HG03354 (cell line): ENCODE data around the gene MIA3.
"Not testable (repeated sequence)": the region's sequence is repeated elsewhere in the genome, so short reads cannot be mapped to it uniquely, and the experiment has no call there.

Experiments
- ATAC-seq: cut with Tn5 transposase; IDR thresholded peaks from one replicate; pipeline ENCODE4 v1.9.1; 2021; ENCODE audit warnings: mild to moderate bottlenecking; ENCODE audit not compliant: unreplicated experiment, poor library complexity, severe bottlenecking

The MIA3 gene

GRCh38 chr1:222656391-222657155, 38.7 kb downstream of the MIA3 start:
- no peak for ATAC-seq

- no peak for ATAC-seq
These were observed 40.0 kb downstream of the MIA3 start for GRCh38 chr1:222657899-222658298.

GRCh38 chr1:222663431-222663934, 45.6 kb downstream of the MIA3 start:
- no peak for ATAC-seq

- no peak for ATAC-seq
These were observed 48.1 kb downstream of the MIA3 start for GRCh38 chr1:222665964-222666363.

- ATAC-seq, result not testable (repeated sequence)
These were observed 50.3 kb downstream of the MIA3 start for GRCh38 chr1:222668184-222668583.

GRCh38 chr1:222669107-222669506, 51.2 kb downstream of the MIA3 start:
- ATAC-seq, result not testable (repeated sequence)

GRCh38 chr1:222670110-222670509, 52.2 kb downstream of the MIA3 start:
- no peak for ATAC-seq

GRCh38 chr1:222680080-222680479, 62.2 kb downstream of the MIA3 start:
- no peak for ATAC-seq

GRCh38 chr1:222691016-222691415, 73.1 kb downstream of the MIA3 start:
- ATAC-seq, result no peak

GRCh38 chr1:222694927-222695326, 77.0 kb downstream of the MIA3 start:
- ATAC-seq, result no peak

- no peak for ATAC-seq
These were observed 78.8 kb downstream of the MIA3 start for GRCh38 chr1:222696741-222697140.

- ATAC-seq, result no peak
These were observed 79.3 kb downstream of the MIA3 start for GRCh38 chr1:222697203-222697602.

GRCh38 chr1:222697826-222698225, 79.9 kb downstream of the MIA3 start:
- no peak for ATAC-seq

GRCh38 chr1:222702210-222702609, 84.3 kb downstream of the MIA3 start:
- no peak for ATAC-seq

- ATAC-seq, result no peak
These were observed 86.4 kb downstream of the MIA3 start for GRCh38 chr1:222704260-222704659.

- ATAC-seq, result no peak
These were observed 88.9 kb downstream of the MIA3 start for GRCh38 chr1:222706815-222707214.

- ATAC-seq, result no peak
These were observed 91.8 kb downstream of the MIA3 start for GRCh38 chr1:222709700-222710153.

GRCh38 chr1:222711319-222712252, 93.7 kb downstream of the MIA3 start:
- peak; percentile 50 for ATAC-seq

GRCh38 chr1:222712253-222713090, 94.6 kb downstream of the MIA3 start, which contains the start of the genes AIDA and BROX:
Gene AIDA (minus strand): TSS chr1:222712491. CDS start chr1:222712317, 174 bp downstream.
Gene BROX (plus strand): TSS chr1:222712564. CDS start chr1:222715700, 3,136 bp downstream.
- ATAC-seq, result peak; percentile 83
